Muscle of back (tissue), 11 donors: ENCODE results near the gene FIBP. TPM values are rescaled to one million over a fixed set of nuclear protein-coding genes. Genes with fewer than 3 reads are reported as not detected.
"Not testable (repeated sequence)": the region's sequence is repeated elsewhere in the genome, so short reads cannot be mapped to it uniquely, and the experiment has no call there.

Experiments
- DNase-seq, 3 donors: peaks; one replicate each; pipeline versions ENCODE4 v3.0.0 to v3.0.0-alpha.2; 2013
- polyA plus RNA-seq, 10 donors: library from polyadenylated mRNA; unstranded; fragments of 120-200 nt; gene quantifications; one replicate each; pipeline ENCODE4 v1.2.1, GENCODE V29; 2013; ENCODE audit not compliant: insufficient read length in 10 of 10

The FIBP gene
- polyA plus RNA-seq, 10 donors, result 57.3 to 68.8 (median 61.7) TPM

DNA sequence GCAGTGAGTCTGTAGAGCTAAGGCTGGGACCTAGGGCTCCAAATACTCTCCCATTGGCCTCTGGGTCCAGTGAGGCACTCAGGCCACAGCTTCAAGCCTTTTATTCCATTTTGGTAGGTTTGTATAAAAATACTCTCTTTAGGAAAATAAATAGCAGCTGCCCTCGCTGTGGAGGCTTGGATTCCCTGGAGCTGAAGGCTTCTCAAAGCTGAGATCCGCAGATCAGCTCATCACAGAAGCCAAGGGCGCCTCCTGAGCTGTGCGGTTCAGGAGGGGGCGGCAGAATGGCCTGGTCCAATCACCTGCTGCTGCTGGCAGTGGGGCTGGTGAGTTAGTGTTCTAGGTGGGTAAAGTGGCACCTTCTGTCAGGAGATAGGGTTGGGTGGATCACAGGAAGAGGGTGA lies 3.9 kb upstream of the FIBP start:
- DNase-seq, result not testable (repeated sequence)

DNA sequence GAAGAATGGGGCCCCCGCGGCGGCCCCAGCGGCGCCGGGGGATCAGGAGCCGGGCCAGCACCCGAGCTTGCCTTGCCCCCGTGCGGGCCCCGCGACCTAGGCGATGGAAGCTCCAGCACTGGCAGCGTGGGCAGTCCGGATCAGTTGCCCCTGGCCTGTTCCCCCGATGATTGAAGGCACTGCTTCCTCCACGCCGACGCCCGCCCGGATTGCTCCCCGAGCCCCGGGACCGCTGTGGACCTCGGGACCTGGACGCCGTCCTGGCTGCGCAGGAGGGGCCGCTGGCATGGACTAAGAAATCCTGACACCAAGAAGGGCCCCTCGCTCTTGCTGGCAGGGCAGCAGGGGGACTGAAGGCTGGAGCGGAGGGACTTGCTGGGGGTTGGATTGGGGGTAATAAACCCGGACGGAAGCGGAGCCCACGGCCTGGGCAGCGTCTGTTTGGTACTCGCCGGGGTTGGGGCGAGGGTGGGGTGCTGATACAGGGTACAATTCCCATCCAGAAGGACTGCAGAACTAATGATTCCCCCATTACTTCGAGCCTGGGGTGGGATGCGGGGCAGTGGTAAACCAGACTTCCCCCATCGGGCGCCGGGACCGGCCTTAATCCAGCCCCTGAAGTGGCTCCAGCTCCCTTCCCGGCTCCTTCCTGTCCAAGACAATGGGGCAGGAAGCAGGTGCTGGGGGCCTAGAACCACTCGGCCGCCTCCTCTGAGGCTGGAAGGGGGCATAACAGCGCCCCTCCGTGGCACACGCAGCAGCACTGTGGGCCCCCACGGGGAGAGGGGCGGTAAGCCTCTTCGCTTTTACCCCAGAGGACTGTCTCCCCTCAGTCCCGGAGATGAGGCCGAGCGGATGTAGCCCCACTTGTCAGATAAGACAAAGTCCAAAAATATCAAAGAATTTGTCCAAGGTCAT lies 3.2 kb upstream of the FIBP start:
- DNase-seq, result peak in 1 of 3 donors; percentile 50

DNA sequence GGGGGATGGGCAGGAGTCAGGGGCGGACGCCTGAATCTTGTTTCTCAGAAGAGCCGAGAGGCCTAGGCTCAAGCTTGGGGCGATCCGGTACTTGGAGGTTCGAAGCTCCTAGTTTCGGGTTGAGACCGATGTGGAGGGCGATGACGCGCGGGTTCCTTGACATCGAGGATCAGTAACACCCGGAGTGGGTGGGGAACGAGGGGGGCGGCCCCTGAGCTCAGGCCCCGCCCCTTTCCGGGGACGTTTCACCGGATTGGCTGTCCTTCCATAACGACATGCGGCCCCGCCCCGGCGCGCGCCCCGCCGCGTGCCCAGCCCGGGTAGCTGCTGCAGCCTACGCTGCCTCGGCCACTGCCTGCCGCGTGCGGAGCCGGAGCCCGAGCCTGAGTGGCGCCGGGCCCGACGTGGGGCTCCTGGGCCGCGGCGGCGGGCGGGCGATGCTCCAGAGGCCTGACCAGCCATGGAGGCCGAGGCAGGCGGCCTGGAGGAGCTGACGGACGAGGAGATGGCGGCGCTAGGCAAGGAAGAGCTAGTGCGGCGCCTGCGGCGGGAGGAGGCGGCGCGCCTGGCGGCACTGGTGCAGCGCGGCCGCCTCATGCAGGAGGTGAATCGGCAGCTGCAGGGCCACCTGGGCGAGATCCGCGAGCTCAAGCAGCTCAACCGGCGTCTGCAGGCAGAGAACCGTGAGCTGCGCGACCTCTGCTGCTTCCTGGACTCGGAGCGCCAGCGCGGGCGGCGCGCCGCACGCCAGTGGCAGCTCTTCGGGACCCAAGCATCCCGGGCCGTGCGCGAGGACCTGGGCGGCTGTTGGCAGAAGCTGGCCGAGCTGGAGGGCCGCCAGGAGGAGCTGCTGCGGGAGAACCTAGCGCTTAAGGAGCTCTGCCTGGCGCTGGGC lies 2.3 kb upstream of the FIBP start, which contains the start of gene CCDC85B:
TSS of gene CCDC85B (plus strand) at position 350 of the 895 bp plus-strand sequence. CDS start at position 461, 111 bp downstream.
- DNase-seq, result peak; percentile 97 to 99 (median 97)

DNA sequence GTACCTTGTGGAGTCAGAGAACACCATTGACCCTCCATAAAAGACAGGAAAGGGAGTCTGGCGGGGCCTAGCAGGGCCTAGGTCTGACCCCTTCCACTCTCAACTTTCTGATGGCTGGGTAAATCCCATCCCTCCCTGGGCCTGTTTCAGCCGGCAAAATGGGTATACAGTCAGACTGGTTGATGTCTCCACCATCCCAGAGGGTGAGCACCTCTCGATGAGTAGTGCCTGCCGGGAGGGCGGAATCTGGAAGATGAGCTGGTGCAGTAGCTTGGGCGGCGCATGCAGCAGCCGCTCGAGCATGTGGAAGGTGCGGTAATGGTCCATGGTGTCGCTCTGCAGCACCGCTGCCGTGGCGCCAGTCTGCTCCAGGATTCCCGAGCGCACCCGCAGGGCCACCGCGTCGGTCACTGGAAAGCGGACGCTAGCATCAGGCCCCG lies 528 bp downstream of the FIBP start:
- no peak for DNase-seq

DNA sequence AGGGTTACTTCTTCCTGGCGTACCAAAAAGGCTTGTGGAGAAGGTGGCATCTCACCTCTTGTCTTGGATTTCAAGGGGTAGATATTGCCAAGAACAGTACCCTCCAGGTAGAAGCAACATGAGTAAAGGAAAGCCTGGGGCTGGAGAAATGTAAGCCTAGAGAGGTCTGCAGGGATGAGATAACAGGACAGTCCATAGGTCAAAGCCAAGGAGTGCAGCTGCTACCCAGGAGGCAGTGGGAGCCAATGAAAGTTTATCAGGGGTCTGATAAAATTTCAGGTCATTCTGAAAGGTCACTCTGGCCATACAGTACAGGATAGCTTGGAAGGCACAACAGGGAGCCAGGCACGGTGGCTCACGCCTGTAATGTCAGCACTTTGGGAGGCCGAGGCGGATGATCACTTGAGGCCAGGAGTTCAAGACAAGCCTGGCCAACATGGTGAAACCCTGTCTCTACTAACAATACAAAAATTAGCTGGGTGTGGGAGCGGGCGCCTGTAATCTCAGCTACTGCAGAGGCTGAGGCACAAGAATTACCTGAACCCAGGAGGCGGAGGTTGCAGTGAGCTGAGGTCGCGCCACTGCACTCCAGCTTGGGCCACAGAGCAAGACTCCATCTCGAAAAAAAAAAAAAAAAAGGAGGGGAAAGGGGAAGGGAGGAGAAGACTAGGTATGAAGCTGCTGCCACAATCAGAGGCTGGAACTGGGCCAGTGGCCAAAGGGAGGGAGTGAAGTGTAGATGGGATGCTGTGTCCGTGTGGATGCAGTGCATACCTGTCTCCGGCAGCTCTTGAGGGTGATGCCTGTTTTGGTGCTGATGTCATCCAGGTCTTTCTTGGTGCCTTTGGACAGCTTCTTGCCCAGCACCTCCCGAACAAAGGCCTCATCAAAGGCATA lies 1.2 kb downstream of the FIBP start:
- DNase-seq, result no peak

DNA sequence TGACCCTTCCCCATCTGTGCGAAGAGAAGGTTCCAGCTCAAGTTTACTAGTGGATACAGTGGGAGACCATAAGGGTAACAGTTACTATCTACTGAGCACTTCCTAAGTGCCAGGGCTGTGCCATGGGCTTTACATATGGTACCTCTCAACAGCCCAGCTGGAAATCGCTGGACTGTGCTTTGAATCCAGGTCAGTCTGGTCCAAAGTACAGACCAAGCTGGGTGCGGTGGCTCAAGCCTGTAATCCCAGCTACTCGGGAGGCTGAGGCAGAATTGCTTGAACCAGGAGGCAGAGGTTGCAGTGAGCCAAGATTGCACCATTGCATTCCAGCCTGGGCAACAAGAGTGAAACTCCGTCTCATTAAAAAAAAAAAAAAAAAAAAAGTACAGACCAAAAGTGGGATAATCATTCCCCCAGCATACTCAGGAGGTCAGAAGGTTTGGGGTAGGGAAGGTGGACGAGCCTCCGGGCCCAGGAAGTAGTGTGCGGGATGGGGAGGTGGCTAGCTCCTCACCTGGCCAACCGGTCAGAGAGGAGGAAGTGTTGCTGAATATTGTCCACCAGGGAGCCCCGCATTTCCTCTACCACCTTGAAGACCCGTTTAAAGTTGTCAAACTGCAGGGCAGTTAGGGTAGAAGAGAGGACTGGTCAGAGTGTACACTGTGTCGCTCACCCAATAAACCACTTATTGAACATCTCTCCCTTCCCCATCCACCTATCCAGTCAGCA lies 2.3 kb downstream of the FIBP start:
- no peak for DNase-seq

DNA sequence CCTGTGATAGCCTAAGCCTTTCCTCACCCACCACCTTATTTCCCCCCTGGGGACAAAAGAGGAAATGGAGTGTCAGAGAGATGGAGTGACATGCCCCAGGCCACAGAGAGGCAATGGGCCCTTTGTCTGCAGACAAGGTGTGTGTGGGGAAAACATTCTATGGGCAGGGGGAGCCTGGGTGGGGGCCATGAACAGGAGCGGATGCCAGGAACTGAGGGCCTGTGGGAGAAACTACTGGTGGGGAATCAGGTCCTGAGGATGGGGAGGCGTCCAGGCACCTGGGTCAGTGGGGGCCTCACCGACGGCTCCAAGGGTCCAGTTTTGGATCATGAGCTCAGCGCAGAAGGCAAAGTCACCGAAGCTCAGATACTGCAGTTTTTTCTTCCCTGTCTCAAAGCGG lies 3.0 kb downstream of the FIBP start:
- no peak for DNase-seq

DNA sequence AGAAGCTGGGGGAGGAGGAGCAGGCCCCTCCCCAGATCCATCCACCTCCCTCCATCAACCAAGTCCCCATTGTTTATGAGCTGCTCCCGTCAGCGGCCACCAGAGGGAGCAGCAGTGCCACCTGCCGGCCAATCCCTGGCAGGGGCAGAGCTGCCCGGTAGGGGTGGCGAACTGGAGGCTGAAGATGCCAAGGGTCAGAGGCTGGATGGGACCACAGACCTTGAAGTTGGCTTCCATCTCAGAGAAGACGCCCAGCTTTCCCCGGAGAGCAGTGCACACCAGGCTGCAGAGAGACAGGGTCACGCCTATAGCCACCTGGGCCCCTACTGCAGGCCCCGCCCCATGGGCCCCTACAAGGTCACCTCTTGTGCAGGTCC lies 3.6 kb downstream of the FIBP start:
- DNase-seq, result peak in 2 of 3 donors; percentile 74 to 81

DNA sequence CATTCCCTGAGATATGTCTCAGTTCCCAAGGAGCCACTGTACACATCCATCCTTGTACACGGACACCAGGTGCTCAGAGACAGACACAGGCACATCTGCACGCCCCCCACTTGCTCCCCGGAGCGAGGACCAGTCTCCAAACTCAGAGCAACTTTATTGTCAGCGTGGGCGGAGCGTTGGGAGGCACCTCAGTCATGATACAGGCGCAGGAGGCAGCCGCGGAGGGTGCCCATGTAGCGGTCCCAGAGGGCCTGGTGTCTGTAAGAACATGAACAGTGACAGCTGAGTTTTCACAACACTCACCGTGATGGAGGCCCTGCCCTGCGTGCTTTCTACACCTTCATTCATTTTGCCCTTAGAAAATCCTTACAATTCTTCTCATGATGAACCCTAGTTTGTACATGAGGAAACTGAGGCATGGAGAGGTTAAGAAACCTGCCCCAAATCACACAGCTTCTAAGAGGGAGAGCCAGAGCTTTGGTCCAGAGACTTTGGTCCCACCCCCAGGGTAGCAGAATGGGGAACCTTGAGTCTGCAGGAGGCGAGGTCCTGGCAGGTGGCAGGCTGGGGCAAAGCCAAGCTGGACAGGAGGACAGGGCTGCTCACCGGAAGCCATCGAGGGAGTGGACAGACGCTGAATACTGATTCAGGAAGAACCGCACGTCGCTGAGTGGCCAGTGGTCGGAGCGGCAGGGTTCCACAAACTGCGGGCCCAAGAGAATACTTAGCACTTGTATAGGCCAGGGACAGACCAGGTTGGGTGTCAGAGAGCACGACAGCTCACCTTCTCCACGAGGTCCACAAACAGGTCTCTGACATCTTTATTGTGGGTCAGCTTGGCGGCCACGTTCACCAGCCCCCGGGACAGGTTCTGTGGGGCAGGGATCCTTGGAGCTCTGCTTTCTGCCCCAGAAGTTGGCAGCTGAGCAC lies 4.2 kb downstream of the FIBP start:
- DNase-seq, result no peak

DNA sequence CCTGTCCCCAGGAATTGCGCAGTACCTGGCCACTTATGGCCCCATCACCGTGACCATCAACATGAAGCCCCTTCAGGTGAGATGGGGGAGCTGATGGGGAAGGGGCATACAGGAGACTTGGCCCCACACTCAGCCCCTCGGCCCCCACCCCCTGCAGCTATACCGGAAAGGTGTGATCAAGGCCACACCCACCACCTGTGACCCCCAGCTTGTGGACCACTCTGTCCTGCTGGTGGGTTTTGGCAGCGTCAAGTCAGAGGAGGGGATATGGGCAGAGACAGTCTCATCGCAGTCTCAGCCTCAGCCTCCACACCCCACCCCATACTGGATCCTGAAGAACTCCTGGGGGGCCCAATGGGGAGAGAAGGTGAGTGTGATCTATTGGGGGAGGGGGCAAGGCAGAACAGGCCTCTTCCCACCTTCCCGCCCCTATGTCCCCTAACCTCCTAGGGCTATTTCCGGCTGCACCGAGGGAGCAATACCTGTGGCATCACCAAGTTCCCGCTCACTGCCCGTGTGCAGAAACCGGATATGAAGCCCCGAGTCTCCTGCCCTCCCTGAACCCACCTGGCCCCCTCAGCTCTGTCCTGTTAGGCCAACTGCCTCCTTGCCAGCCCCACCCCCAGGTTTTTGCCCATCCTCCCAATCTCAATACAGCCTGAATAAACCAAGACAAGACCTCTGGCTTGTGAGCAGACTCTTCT lies 5.1 kb downstream of the FIBP start:
- no peak for DNase-seq

DNA sequence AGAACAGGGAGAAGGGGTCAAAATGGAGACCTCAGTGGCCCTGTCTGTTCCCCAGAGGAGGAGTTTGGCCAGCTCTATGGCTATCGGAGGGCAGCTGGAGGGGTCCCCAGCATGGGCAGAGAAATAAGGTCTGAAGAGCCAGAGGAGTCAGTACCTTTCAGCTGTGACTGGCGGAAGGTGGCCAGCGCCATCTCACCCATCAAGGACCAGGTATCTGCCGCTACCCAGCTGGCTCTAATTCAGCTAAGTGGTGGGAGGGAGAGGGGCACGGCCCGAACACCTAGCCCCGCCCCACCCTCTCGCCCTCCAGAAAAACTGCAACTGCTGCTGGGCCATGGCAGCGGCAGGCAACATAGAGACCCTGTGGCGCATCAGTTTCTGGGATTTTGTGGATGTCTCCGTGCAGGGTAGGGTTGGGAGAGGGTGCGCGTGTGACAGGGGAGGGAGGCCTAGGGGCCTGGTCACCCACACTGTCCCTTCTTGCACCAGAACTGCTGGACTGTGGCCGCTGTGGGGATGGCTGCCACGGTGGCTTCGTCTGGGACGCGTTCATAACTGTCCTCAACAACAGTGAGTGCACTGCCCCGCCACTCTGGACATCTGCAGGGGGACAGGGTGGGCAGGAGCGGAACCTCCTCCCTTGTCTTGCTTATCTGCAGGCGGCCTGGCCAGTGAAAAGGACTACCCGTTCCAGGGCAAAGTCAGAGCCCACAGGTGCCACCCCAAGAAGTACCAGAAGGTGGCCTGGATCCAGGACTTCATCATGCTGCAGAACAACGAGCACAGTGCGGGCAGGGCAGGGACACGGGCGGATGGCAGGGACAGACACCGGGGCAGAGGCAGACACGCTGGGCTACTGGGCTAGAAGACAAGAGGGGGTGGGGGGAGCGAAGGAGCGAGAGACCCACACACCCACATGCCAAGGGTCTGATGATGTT lies 5.9 kb downstream of the FIBP start:
- no peak for DNase-seq

DNA sequence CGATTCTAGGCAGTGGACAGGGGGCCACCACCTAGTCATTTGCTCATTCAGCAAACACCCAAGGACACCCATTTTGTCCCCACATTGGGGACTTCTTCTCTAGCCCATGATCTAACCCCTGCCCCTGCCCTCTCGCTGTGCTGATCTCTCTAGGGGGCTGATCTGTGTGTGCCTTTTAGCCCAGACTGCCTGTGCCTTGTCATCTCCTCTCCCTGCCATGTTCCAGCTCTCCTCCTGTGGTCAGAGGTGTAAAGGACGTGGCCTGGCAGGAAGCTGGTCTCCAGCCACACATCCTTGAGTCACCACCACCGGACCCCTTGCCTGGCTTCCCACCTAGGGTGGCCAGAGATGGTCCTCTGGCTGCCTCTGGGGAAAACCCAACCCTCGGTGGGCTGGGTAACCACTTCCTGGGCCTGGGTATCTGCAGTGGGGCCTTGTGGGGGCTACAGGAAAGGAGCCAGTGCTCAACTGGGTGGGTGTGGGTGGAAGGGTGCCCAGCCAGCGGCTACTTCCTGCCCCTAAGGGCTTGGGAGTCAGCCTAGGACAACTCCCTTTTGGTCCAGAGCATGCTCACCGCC lies 7.3 kb downstream of the FIBP start:
- no peak for DNase-seq

DNA sequence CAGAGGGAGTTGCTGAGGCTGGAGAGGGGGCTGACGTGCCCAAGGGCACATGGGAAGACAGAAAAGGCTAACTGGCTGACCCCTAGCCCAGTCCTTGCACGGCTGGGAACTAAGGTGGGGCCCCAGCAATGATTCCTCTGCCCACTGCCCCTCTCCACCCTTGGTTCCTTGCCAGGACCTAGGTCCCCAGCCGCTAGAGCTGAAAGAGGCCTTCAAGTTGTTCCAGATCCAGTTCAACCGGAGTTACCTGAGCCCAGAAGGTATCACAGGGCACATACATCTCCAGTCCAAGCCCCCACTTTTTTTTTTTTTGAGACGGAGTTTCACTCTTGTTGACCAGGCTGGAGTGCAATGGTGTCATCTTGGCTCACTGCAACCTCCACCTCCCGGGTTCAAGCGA lies 8.2 kb downstream of the FIBP start:
- no peak for DNase-seq

DNA sequence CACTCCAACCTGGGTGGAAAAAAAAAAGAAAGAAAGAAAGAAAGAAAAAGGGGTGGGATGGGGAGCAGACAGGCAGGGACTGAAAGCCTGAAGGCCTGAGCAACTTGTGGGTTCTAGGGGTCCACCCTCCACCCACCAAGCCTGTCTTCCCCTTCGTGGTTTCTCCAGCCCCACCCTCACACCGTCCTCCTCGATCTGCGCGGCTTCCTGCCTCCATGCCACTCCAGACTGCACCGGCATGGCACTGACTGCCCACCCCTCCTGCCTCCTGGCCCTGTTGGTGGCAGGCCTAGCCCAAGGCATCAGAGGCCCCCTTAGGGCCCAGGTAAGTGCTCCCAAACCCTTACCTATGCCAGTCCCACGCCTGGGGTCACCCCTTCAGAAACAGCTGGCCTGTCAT lies 8.7 kb downstream of the FIBP start, which contains the start of gene CTSW:
TSS of gene CTSW (plus strand) at position 221 of the 400 bp plus-strand sequence. CDS start at position 239, 18 bp downstream.
- DNase-seq, result no peak

DNA sequence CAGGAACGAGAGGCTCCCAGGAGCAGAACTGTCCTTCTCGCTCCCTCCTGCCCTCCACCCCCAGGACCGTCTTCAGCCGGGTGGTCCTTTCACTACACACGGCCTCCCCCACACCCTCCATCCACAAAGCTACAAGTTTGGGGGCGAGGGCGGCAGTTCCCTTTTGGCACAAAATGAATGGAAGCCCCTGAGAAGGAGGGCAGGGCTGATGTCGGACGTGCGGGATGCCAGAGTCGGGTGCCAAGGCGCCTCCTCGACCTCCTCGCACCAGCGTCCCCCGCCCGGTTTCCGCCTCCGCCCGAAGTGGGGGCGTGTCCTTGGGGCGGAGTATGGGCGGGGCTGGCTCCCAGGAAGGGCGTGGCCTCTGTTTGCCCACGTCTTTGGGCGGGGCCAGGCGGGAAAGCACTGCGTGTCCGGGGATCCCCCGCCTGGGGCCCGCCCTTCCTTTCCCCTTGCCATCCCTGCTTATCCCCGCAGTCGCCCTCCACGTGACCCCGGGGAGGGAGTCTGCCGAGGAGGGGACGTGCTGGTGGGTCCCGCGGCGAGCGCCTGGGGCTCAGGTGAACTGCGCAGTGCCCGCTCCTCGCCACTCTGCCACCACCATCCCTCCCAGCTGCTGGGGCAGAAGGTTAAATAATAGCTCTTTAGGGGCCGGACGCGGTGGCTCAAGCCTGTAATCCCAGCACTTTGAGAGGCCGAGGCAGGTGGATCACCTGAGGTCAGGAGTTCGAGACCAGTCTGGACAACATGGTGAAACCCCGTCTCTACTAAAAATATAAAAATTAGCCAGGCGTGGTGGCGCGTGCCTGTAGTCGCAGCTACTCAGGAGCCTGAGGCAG lies 14.7 kb downstream of the FIBP start:
- DNase-seq, result peak; percentile 91 to 96 (median 94)
